BJ (cell line): ENCODE results near the gene PLIN1. TPM values are rescaled to one million over a fixed set of nuclear protein-coding genes. Genes with fewer than 3 reads are reported as not detected.

Source experiments
- CTCF ChIA-PET: fragments of 350-600 bp; formaldehyde crosslinking; extraction: SDS; loops from one replicate; lab custom pipeline; 2021; ENCODE audit warnings: antibody characterized with exemption, inconsistent platforms; lab: Yijun Ruan, JAX
- POLR2A ChIA-PET: fragments of 300-600 bp; sonication (Branson Sonifier 250); formaldehyde crosslinking; extraction: SDS; loops from one replicate; lab custom pipeline; 2021; ENCODE audit warnings: antibody characterized with exemption; lab: Charles Lee
- DNase-seq: peaks from one replicate; pipeline ENCODE4 v3.0.0-alpha.2; 2011; ENCODE audit warnings: low read depth
- H3K27me3 ChIP-seq: 2 replicates; pipeline ENCODE4 v1.6.0; 2011; ENCODE audit warnings: low read length; ENCODE audit not compliant: control insufficient read depth, insufficient read depth
- H3K36me3 ChIP-seq: 2 replicates; pipeline ENCODE4 v1.5.1; 2011; ENCODE audit warnings: low read length; ENCODE audit not compliant: control insufficient read depth, insufficient read depth
- H3K4me3 ChIP-seq: 2 replicates; pipeline ENCODE4 v1.5.1; 2011; ENCODE audit warnings: low read depth, mild to moderate bottlenecking, control low read depth, low read length
- polyA minus RNA-seq: library from RNA; depleted of rRNA, polyadenylated mRNA; stranded (reverse); fragments of >200 nt; gene quantifications from 2 replicates; pipeline ENCODE4 v1.2.3, GENCODE V29; 2011; rRNA and poly(A)+ RNA removed
- polyA plus RNA-seq: library from polyadenylated mRNA; depleted of rRNA; stranded (reverse); fragments of >200 nt; gene quantifications from 2 replicates; pipeline ENCODE4 v1.2.3, GENCODE V29; 2011; rRNA removed
- TF ChIP-seq, protein P1 (sequence below): IDR thresholded peaks from 2 replicates; pipeline ENCODE4 v1.5.1; 2011; ENCODE audit warnings: low read depth, mild to moderate bottlenecking, control low read depth, inconsistent platforms, low read length, moderate library complexity; ENCODE audit not compliant: insufficient read depth

The PLIN1 gene
- polyA plus RNA-seq (0.06 and 0.07 TPM in 2 replicates), polyA minus RNA-seq (not detected in 2 replicates)

- CTCF ChIA-PET: no interaction called here
- Histone ChIP-seq H3K36me3 (no peaks in the 10 kb centered on the region), H3K27me3 (no peaks in the 10 kb centered on the region), H3K4me3 (no peak within 1 kb of the TSS)
- DNase-seq: no peak
- TF ChIP-seq, protein P1, sequence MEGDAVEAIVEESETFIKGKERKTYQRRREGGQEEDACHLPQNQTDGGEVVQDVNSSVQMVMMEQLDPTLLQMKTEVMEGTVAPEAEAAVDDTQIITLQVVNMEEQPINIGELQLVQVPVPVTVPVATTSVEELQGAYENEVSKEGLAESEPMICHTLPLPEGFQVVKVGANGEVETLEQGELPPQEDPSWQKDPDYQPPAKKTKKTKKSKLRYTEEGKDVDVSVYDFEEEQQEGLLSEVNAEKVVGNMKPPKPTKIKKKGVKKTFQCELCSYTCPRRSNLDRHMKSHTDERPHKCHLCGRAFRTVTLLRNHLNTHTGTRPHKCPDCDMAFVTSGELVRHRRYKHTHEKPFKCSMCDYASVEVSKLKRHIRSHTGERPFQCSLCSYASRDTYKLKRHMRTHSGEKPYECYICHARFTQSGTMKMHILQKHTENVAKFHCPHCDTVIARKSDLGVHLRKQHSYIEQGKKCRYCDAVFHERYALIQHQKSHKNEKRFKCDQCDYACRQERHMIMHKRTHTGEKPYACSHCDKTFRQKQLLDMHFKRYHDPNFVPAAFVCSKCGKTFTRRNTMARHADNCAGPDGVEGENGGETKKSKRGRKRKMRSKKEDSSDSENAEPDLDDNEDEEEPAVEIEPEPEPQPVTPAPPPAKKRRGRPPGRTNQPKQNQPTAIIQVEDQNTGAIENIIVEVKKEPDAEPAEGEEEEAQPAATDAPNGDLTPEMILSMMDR: no peak
- POLR2A ChIA-PET: no interaction called here
Measured at GRCh38 chr15:89679212-89679611, at the start of gene PLIN1. Gene PLIN1, minus strand, starts transcription at chr15:89679367. Its CDS starts 1,878 bp downstream, at chr15:89677489.

GRCh38 chr15:89728254-89728653 lies 49.1 kb upstream of the PLIN1 start:
- Histone ChIP-seq H3K4me3 (no peak overlapping the region), H3K27me3 (peaks cover 19% of the 10 kb centered on the region), H3K36me3 (no peaks in the 10 kb centered on the region)
- TF ChIP-seq, protein P1: no peak
- ChIA-PET POLR2A (no interaction called here), CTCF (interaction anchor here (1.1 to 3.9 kb wide), 3 partner anchors 10 to 147 kb away, joined by 3 to 24 read pairs (median 5); no protein-coding TSS in a partner anchor)
- DNase-seq: no peak

GRCh38 chr15:89725064-89725463 lies 45.9 kb upstream of the PLIN1 start:
- DNase-seq: no peak
- Histone ChIP-seq H3K36me3 (no peaks in the 10 kb centered on the region), H3K4me3 (no peak overlapping the region), H3K27me3 (peaks cover 15% of the 10 kb centered on the region)
- POLR2A ChIA-PET: no interaction called here
- CTCF ChIA-PET: interaction anchor here (0.7 kb wide), 1 partner anchor 10 kb away, joined by 3 read pairs; no protein-coding TSS in a partner anchor
- TF ChIP-seq, protein P1: no peak

DNA sequence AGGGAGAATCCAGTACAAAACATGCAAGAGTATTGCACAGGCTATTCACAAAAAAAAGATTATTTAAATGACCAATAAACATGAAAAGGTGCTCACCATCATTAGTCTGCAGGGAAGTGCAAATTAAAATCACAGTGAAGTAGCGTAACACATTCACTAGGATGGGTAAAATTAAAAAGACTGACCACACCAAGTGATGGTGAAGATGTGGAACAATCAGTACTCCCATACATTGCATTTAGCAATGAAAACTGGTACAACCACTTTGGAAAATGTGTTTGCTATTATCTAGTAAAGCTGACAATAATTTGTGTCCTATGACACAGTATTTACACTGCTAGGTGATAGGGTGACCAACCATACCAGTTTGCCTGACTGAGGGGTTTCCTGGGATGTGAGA lies 45.5 kb upstream of the PLIN1 start:
- TF ChIP-seq, protein P1: no peak
- ChIA-PET CTCF (no interaction called here), POLR2A (no interaction called here)
- Histone ChIP-seq H3K36me3 (no peaks in the 10 kb centered on the region), H3K27me3 (peaks cover 14% of the 10 kb centered on the region), H3K4me3 (no peak overlapping the region)
- no peak for DNase-seq

DNA sequence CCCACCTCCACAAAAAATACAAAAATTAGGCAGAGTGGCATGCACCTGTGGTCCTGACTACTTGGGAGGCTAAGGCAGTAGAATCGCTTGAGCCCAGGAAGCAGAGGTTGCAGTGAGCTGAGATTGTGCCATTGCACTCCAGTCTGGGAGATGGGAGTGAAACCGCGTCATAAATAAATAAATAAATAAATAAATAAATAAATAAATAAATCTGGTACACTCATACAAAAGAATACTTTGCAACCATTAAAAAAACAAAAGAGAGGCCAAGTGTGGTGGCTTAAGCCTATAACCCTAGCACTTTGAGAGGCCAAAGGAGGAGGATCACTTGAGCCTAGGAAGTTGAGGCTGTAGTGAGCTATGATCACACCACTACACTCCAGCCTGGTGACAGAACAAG lies 43.9 kb upstream of the PLIN1 start:
- TF ChIP-seq, protein P1: no peak
- ChIA-PET CTCF (interaction anchor here (0.8 to 1.7 kb wide), 3 partner anchors 9 to 165 kb away, joined by 3 to 4 read pairs (median 3); no protein-coding TSS in a partner anchor), POLR2A (no interaction called here)
- Histone ChIP-seq H3K4me3 (no peak overlapping the region), H3K36me3 (no peaks in the 10 kb centered on the region), H3K27me3 (peaks cover 9% of the 10 kb centered on the region)
- no peak for DNase-seq
